HG03521 (cell line): ENCODE results near the gene CEMIP.

Experiments used
- ATAC-seq: cut with Tn5 transposase; IDR thresholded peaks from one replicate; pipeline ENCODE4 v1.9.1; 2021; ENCODE audit warnings: mild to moderate bottlenecking, moderate library complexity; ENCODE audit not compliant: unreplicated experiment

The CEMIP gene

DNA sequence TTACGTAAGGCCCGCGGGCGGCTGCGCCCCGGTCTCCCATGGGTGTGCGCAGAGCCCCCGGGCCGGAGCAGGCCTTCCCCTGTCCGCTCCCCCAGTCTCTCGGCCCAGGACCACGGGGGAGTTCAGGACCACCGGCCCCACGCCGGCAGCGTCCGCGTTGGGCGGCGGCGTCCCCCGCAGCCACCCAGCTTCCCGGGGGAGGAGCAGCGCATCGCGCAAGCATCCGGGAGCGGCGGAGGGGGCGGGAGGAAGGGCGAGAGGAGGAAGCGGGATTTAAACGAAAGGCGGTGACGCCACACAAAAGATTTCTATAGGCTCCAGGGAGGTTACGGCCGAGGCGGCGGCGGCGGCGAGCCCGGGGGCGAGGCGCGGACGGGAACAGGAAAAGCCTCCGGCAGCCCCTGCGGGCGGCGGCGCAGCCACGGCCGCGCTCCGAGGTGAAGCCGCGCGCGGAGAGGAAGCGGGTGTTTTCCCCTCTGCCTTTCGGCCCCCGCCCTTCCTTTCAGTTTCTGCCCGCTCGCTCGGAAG lies 221.5 kb downstream of the CEMIP start, which contains the start of gene TLNRD1:
Gene TLNRD1 (plus strand): TSS at position 300 of the 528 bp plus-strand sequence. CDS start 1,349 bp downstream, outside the sequence.
- peak; percentile 51 for ATAC-seq
